H7 (cell line): Measurements from ENCODE around the gene TMEM127. TPM values are rescaled to one million over a fixed set of nuclear protein-coding genes. Genes with fewer than 3 reads are reported as not detected.

Experiments
- DNase-seq: peaks from one replicate; pipeline ENCODE4 v3.0.0; 2012
- H3K27me3 ChIP-seq: 2 replicates; pipeline ENCODE4 v1.6.0; 2011; ENCODE audit warnings: mild to moderate bottlenecking, low read length; ENCODE audit not compliant: control insufficient read depth, insufficient read depth
- H3K36me3 ChIP-seq: replicated peaks from 2 replicates; pipeline ENCODE4 v1.5.1; 2011; ENCODE audit warnings: low read length; ENCODE audit not compliant: control insufficient read depth, insufficient read depth
- H3K4me3 ChIP-seq: 2 replicates; pipeline ENCODE4 v1.5.1; 2011; ENCODE audit warnings: low read depth, mild to moderate bottlenecking, control low read depth, low read length, moderate library complexity; ENCODE audit not compliant: insufficient read depth
- total RNA-seq: library from RNA; depleted of rRNA; stranded (reverse); fragments of >200 nt; shearing (Covaris generic); gene quantifications from 2 replicates; pipeline ENCODE4 v1.2.3, GENCODE V29; 2014

TMEM127 gene
- total RNA-seq, 1 experiment from 2014 or later = 13.8 TPM

DNA sequence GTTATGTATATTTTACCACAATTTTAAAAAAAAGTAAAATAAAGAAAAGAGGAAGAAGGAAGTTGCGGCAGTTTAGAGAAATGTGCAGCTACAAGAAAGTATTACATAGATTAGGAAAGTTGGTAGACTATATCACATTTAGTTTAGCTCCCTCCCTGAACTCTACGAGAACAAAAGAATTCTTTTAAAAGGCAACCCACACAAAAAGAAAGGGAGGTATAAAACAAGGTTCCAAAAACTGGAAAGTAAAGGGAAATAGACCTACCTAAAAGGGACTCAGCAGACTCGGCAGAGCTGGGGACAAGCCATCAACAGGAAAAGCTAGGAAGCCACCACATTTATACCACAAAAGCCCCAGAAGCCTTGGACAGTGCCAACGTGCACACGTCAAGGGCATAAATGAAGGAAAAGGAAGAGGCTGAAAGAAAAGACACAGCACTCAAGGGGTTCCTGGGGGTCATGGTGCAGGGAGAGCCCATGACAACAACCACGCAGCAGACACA lies 9.1 kb downstream of the TMEM127 start:
- Histone ChIP-seq H3K36me3 (peaks cover 16% of the 10 kb centered on the region), H3K4me3 (no peak overlapping the region), H3K27me3 (no peaks in the 10 kb centered on the region)
- DNase-seq = no peak

DNA sequence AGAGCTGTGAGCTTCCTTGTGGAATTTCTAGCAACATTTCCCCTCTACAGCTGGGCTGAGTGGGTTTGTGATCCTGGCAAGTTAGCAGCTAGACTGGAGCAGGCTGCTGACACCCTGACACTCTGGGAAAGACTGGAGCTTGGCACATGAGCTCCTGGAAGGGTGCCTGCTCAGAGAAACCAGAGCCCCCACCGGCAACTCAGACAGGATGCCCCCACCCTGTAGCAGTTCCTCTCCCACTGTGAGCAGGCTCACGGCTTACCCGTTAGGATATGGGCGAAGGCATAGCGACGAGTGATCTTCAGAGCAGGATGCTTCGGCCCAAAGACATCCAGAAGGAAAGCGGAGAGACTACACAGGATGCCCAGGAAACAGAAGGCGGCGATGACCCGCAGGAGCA lies 11.2 kb downstream of the TMEM127 start:
- no peak for DNase-seq
- no peaks in the 10 kb centered on the region for H3K27me3 ChIP-seq
- H3K36me3 ChIP-seq = peaks cover 16% of the 10 kb centered on the region
- H3K4me3 ChIP-seq = no peak overlapping the region

DNA sequence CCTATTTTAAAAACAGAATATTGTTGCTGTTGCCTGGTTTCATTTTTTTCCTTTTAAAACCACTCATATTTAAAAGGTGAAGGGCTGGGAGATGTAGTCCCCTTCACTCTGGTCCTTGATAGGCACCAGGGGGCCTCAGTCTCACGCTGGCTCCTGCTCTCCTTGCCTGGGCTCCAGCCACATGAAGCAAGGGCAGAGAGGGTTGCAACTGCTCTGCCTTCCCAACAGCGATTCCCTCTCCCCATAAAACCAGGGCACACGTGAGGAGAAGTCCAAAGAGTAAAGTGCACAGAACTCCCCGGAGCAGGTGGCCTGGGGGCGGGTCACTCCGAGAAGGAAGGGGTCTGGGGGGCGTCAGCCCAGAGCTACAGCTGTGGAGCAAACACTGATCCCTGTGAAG lies 12.8 kb downstream of the TMEM127 start:
- peaks cover 16% of the 10 kb centered on the region for H3K36me3 ChIP-seq

DNA sequence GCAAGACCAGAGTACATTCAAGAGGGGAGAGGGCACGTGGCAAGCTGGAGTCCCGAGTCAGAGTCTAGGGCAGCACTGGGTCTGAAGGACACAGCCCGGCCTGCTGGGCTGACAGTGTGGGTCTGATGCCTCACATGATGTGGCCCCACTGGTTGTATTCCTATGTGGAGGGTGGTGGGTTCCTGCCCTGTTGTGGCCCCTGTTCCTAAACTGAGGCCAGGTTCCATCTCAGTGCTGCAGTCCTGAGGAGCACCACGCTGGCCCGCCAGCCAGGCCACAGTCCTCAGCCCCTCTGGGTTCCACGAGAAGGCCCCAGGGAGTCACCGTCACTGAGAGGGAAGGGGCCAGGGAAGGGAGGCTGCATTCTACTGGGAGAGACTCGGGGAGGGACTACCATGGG lies 13.3 kb downstream of the TMEM127 start:
- H3K36me3 ChIP-seq = peaks cover 16% of the 10 kb centered on the region
- DNase-seq = peak; percentile 13
- no peak overlapping the region for H3K4me3 ChIP-seq
- no peaks in the 10 kb centered on the region for H3K27me3 ChIP-seq

More for the DNA sequence above, 12.8 kb downstream of the TMEM127 start:
- Histone ChIP-seq H3K4me3 (no peak overlapping the region), H3K27me3 (no peaks in the 10 kb centered on the region)
- DNase-seq = peak; percentile 24

DNA sequence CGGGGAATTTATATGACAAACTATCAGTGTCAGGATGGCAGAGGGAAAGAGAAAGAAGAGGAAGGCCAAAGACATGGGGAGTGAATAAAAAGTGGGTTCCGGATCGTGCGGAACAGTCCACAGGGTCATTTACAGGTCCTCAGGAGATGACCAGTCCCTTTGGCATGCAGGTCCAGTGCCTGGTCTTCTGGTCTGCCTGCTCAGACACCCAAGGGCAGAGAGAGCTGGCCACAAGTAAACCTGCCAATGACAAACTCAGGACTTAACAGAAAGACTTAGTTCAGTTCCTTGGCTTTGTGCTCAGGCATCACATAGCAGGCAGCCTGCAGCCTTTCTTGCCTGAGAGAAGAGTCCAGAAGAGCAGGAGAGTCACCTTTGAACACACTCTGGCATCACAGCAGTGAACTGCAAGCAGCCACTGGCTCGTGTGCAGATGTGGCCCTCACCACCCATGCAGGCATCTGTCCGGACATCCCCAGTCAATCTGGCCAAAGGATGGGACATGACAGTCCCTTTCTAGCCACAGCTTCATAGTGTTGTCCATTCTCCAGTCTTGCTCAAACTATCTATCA lies 14.0 kb downstream of the TMEM127 start:
- no peak overlapping the region for H3K4me3 ChIP-seq
- peaks cover 16% of the 10 kb centered on the region for H3K36me3 ChIP-seq
- no peaks in the 10 kb centered on the region for H3K27me3 ChIP-seq
- DNase-seq = peak; percentile 53

DNA sequence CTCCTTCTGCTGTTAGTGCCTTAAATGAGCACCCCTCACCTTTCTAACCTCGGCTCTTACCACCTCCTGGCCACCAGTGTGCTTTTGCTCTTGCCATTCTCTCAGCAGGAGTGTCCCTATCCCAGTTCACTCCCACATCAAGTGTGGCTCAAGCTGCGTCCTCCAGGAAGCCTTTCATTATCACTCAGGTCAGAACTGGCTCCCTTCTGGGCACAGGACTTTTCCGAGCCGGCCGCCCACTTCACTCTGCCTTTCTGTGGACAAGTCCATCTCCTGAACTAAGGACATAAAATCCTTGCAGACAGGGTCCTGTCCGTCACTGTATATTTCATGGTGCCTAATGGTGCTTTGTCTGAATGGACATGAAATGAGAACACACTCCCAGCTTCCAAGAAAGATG lies 15.6 kb downstream of the TMEM127 start:
- peak; percentile 19 for DNase-seq
- Histone ChIP-seq H3K4me3 (no peak overlapping the region), H3K36me3 (peaks cover 16% of the 10 kb centered on the region), H3K27me3 (no peaks in the 10 kb centered on the region)

DNA sequence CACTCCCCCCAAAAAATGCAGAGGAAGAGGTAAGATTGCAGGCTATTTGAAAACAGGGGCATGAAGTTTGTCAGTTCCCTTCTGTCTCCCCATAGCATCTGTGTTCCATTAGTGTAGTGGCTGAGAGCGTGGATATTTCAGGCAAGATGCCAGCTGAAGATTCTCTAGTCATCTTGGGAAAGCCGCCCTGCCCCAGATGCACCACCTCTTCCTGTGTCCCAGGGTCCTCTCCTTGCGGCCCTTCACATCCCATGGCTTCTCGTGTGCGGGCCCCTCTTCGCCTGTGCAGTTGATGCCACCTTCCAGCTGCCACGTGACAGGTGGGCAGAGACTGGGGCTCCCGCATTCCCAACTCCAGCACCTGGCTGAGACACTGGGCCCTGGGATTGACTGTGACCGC lies 16.1 kb downstream of the TMEM127 start:
- no peaks in the 10 kb centered on the region for H3K27me3 ChIP-seq
- H3K4me3 ChIP-seq = no peak overlapping the region
- H3K36me3 ChIP-seq = peaks cover 14% of the 10 kb centered on the region
- DNase-seq = peak; percentile 14

DNA sequence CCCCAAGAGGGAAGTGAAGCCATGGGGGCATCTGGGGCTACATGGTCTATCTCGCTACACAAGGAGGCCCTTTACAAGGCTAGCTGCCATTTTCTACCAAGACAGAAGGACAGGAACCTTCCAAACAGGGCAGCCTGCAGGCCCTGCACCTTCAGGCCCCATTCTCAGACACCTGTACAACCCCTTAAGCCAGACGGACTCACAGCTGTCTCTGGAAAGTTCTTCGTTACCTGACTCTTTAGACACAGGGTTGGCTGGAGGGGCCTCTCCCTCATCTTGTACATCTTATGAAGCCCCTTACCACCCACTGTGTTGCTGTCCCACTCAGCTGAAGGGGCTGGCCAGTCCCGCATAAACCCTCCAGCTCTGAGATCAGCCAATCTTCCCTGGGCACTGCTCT lies 17.2 kb downstream of the TMEM127 start:
- no peaks in the 10 kb centered on the region for H3K27me3 ChIP-seq
- peaks cover 4% of the 10 kb centered on the region for H3K36me3 ChIP-seq
- no peak for DNase-seq
- no peak overlapping the region for H3K4me3 ChIP-seq

DNA sequence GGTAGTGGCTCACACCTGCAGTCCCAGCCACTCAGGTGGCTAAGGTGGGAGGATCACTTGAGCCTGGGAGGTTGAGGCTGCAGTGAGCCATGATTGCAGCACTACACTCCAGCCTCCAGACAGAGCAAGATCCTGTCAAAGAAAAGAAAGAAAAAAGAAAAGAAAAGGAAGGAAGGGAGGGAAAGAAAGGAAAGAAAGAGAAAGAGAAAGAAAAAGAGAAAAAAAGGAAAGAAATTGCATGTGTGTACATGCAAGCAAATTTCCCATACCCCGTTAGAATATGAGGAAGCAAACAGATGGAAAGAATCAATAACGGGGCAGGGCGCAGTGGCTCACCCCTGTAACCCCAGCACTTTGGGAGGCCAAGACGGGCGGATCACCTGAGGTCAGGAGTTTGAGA lies 17.9 kb downstream of the TMEM127 start:
- DNase-seq = no peak
- H3K36me3 ChIP-seq = no peaks in the 10 kb centered on the region; the same call in 1 of the 2 replicates

DNA sequence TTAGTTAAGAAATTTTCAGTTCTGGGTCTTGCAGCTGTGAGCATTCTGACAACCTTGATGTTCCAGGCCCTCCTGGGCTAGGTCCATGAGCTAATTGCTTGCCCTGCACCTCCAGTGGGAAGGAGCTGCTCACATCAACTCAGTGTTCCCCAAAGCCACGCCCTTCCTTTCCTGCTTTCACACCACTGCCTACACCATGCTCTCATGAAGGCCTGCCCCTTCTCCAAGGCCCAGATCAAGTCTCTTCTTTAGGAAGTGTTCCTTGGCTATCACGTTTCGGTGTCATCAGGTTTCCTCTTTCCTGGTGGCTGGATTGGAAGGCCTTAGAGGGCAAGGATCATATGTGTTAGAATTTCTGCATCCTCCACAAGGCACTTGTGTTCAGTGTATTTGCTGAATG lies 18.8 kb downstream of the TMEM127 start:
- DNase-seq = peak; percentile 20
- Histone ChIP-seq H3K4me3 (no peak overlapping the region), H3K36me3 (no peaks in the 10 kb centered on the region), H3K27me3 (no peaks in the 10 kb centered on the region)

More for the DNA sequence above, 17.9 kb downstream of the TMEM127 start:
- no peaks in the 10 kb centered on the region for H3K27me3 ChIP-seq
- H3K4me3 ChIP-seq = no peak overlapping the region

DNA sequence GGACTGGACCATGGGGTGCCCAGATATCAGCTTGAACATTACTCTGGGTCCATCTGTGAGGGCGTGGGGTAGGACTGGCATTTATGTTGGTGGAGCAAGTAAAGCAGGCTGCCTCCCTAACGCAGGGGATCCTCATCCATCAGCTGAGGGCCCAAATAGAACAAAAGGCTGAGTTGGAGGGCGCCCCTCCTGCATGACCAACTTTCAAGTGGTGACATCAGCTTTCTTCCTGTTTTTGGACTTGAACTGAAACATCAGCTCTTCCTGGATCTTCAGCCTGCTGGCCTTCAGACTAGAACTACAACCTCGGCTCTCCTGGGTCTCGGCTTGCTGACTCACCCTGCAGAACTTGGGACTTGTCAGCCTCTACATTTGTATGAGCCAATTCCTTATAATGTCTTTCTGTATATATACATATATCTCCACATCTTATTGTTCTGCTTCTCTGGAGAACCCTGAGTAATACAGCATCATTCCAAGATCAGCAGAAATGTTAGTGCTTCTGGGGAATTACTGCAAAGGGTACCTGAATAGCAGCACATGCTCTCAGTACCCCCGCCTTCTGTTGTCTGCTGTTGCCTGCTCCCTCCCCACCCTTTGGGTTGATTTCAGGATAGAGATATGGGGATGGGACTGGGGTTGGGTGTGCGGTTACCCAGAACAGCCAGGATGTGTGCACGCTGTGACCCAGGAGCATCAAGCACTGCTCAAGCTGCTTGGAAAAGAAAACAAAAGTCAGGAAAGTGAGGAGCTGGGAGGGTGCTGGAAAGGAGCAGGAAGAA lies 20.0 kb downstream of the TMEM127 start:
- Histone ChIP-seq H3K27me3 (no peaks in the 10 kb centered on the region), H3K36me3 (no peaks in the 10 kb centered on the region), H3K4me3 (no peak overlapping the region)
- DNase-seq = no peak

DNA sequence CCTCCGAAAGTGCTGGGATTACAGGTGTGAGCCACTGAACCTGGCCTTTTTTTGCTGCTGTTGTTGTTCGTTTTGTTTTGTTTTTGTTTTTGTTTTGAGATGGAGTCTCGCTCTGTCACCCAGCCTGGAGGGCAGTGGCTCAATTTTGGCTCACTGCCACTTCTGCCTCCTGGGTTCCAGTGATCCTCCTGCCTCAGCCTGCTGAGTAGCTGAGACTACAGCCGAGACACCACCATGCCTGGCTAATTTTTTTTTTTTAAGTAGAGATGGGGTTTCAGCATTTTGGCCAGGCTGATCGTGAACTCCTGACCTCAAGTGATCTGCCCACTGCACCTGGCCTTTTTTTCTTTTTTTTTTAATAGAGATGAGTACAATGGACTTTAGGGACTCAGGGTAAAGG lies 22.0 kb downstream of the TMEM127 start:
- Histone ChIP-seq H3K4me3 (no peak overlapping the region), H3K36me3 (no peaks in the 10 kb centered on the region), H3K27me3 (no peaks in the 10 kb centered on the region)
- no peak for DNase-seq

DNA sequence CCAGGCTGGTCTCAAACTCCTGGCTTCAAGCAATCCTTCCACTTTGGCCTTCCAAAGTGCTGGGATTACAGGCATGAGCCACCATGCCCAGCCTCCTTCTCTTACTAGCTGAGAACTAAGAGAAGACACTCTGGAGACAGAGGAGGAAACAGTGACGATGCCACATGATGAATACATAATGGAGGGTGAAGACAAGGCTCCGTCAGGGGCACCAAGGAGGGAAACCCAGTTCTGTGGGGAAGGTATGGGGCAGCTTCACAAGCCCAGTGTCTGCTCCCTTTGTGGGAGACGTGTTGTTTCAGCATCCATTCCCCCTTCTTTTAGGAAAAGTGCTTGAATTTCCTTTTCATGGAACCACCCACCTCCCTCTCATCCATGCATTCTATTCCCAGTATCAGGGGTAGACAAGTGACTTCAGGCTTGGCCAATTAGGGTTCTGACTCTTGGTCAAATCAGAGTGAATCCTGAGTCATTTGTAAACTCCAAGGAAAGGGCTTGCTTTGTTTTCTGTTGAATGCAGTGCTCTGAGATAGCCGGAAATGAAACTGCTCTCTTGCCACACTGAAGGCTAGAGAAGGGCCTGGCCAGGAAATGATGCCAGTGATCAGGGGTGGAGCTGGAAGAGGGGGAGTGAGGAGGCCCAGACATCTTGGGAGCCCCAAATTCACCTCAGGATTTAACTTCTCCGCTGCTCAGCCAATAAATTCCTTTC lies 23.7 kb downstream of the TMEM127 start:
- no peak for DNase-seq
- no peaks in the 10 kb centered on the region for H3K36me3 ChIP-seq
- H3K4me3 ChIP-seq = no peak overlapping the region
- no peaks in the 10 kb centered on the region for H3K27me3 ChIP-seq

DNA sequence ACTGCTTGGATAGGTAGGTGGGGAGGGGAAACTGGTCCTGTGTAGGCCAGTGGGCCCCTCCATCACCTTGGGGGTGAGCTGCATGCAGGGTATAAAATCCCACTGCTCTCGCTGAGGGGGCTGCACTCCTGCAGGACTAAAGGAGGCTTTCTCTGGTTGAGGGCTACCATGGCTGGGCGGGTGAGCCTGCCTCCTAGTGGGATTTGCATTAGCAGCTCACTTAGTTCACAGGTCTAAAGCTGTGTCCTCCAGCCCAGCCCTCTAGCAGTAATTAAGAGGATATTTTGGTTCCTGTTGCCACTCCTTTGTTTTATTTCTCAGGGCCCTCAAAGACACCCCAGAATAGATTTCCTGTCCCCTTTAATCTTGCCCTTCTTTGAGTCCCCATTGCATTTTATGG lies 24.6 kb downstream of the TMEM127 start:
- peak; percentile 54 for DNase-seq
- Histone ChIP-seq H3K4me3 (no peak overlapping the region), H3K27me3 (no peaks in the 10 kb centered on the region), H3K36me3 (no peaks in the 10 kb centered on the region)
